ENCODE data around the gene FHDC1.

GRCh38 chr4:152961773-152962115 lies 25.6 kb downstream of the FHDC1 start:
- TF ChIP-seq CTCF (conservative IDR thresholded peaks at IDR 0.05; ENCODE audit: low read depth, low read length), result no peak
- no peak for TF ChIP-seq EZH2 (IDR thresholded peaks at IDR 0.05; ENCODE audit: low read length, unreplicated experiment)
- TF ChIP-seq EZH2phosphoT487 (IDR thresholded peaks at IDR 0.05; ENCODE audit: borderline replicate concordance, low read length), result no peak
